Caki2 (cell line): ENCODE measurements around the gene TTLL1. TPM values are rescaled to one million over a fixed set of nuclear protein-coding genes. Genes with fewer than 3 reads are reported as not detected.
"Not testable (repeated sequence)": the region's sequence is repeated elsewhere in the genome, so short reads cannot be mapped to it uniquely, and the experiment has no call there.

Experiments used
- DNase-seq: peaks from one replicate; pipeline ENCODE4 v3.0.0-alpha.2; 2015; ENCODE audit warnings: low read depth
- in situ Hi-C: cut with HindIII; loops from 2 replicates; pipeline ENCODE4 v1.10.0; 2016; ENCODE audit warnings: low sequenced_read_pairs, low pct_unique_long_range_greater_than_20kb, mixed read lengths
- total RNA-seq: library from RNA; depleted of rRNA; stranded (reverse); fragments of >200 nt; shearing (Covaris generic); gene quantifications from 2 replicates; pipeline ENCODE4 v1.2.3, GENCODE V29; 2014; ENCODE audit warnings: low replicate concordance

The TTLL1 gene
- total RNA-seq, 1 experiment from 2014 or later = 7.2 TPM

GRCh38 chr22:43005106-43005505, 84.1 kb downstream of the TTLL1 start:
- DNase-seq = no peak
- in situ Hi-C loops = no loop called here

GRCh38 chr22:43004362-43005035, 84.7 kb downstream of the TTLL1 start:
- in situ Hi-C loops = no loop called here
- no peak for DNase-seq

GRCh38 chr22:43002202-43002586, 87.0 kb downstream of the TTLL1 start:
- in situ Hi-C loops = no loop called here
- peak; percentile 66 for DNase-seq

GRCh38 chr22:43001271-43002201, 87.7 kb downstream of the TTLL1 start:
- in situ Hi-C loops = no loop called here
- no peak for DNase-seq

- DNase-seq = no peak
- in situ Hi-C loops = no loop called here
Measured at GRCh38 chr22:43000441-43001175, 88.6 kb downstream of the TTLL1 start.

GRCh38 chr22:42997582-42998090, 91.6 kb downstream of the TTLL1 start:
- peak; percentile 36 for DNase-seq
- in situ Hi-C loops = no loop called here

GRCh38 chr22:42996646-42997365, 92.4 kb downstream of the TTLL1 start:
- in situ Hi-C loops = no loop called here
- DNase-seq = no peak

GRCh38 chr22:42995654-42996053, 93.5 kb downstream of the TTLL1 start:
- DNase-seq, in situ Hi-C loops: not testable (repeated sequence)

GRCh38 chr22:42994917-42995562, 94.2 kb downstream of the TTLL1 start:
- DNase-seq = peak; percentile 98
- in situ Hi-C loops = no loop called here

GRCh38 chr22:42994276-42994916, 94.8 kb downstream of the TTLL1 start:
- in situ Hi-C loops = no loop called here
- DNase-seq = no peak

GRCh38 chr22:42993651-42994275, 95.4 kb downstream of the TTLL1 start:
- DNase-seq = no peak
- in situ Hi-C loops = no loop called here

GRCh38 chr22:42992886-42993479, 96.2 kb downstream of the TTLL1 start:
- DNase-seq = no peak
- in situ Hi-C loops = no loop called here

- in situ Hi-C loops = no loop called here
- DNase-seq = no peak
Measured at GRCh38 chr22:42992092-42992491, 97.1 kb downstream of the TTLL1 start.

- DNase-seq = peak; percentile 60
- in situ Hi-C loops = no loop called here
Measured at GRCh38 chr22:42991010-42991651, 98.1 kb downstream of the TTLL1 start.

GRCh38 chr22:42990131-42990838, 98.9 kb downstream of the TTLL1 start:
- in situ Hi-C loops = no loop called here
- peak; percentile 82 for DNase-seq
